K562 (cell line): Measurements from ENCODE around the gene ATXN1. TPM values are rescaled to one million over a fixed set of nuclear protein-coding genes. Genes with fewer than 3 reads are reported as not detected.

Experiments used
- ARHGAP35 ChIP-seq: fragments of 450-650 bp; IDR thresholded peaks from 2 replicates; pipeline ENCODE4 v1.6.1; 2018; ENCODE audit not compliant: partially characterized antibody
- HIVEP1 ChIP-seq: fragments of 250-450 bp; sonication (Bioruptor Pico); IDR thresholded peaks from 2 replicates; pipeline ENCODE4 v1.4.0; 2020; ENCODE audit warnings: mild to moderate bottlenecking
- HMG20B ChIP-seq: fragments of 250-450 bp; sonication (Bioruptor Pico); IDR thresholded peaks from 2 replicates; pipeline ENCODE4 v1.5.0; 2021; ENCODE audit warnings: mild to moderate bottlenecking
- HNRNPUL1 ChIP-seq: fragments of 200-400 bp; formaldehyde crosslinking; IDR thresholded peaks from 2 replicates; pipeline ENCODE4 v1.6.1; 2017; ENCODE audit warnings: low read length
- HOMEZ ChIP-seq: fragments of 250-450 bp; sonication (Bioruptor Pico); IDR thresholded peaks from 2 replicates; pipeline ENCODE4 v1.4.0; 2020; ENCODE audit warnings: mild to moderate bottlenecking, moderate library complexity
- KLF10 ChIP-seq: fragments of 250-450 bp; sonication (Bioruptor Pico); IDR thresholded peaks from 2 replicates; pipeline ENCODE4 v1.6.1; 2021; ENCODE audit warnings: matching md5 sums
- MLLT1 ChIP-seq, 2 experiments: fragments of 450-650 bp; IDR thresholded peaks; 2 replicates each; pipeline ENCODE4 v1.6.1; 2016
- MXD1 ChIP-seq: fragments of 250-450 bp; sonication (Bioruptor Pico); IDR thresholded peaks from 2 replicates; pipeline ENCODE4 v1.8.0; 2021; ENCODE audit warnings: borderline replicate concordance, mild to moderate bottlenecking, moderate library complexity; ENCODE audit not compliant: poor library complexity, severe bottlenecking
- MXI1 ChIP-seq: IDR thresholded peaks from 2 replicates; pipeline ENCODE4 v1.6.1; 2011; ENCODE audit warnings: low read depth, mild to moderate bottlenecking, improper control_type of control experiment, low read length
- NFE2L1 ChIP-seq: fragments of 450-650 bp; IDR thresholded peaks from 2 replicates; pipeline ENCODE4 v1.6.1; 2016; ENCODE audit warnings: missing genetic modification characterization, low read depth, mild to moderate bottlenecking, missing compliant biosample characterization, moderate library complexity, borderline replicate concordance
- NR4A1 ChIP-seq, 2 experiments: fragments of 250-450 bp in 1 of 2; fragments of 450-650 bp in 1 of 2; sonication (Bioruptor Pico) in 1 of 2; IDR thresholded peaks; 2 replicates each; pipeline versions ENCODE4 v1.4.0 to v1.6.1; 2016 to 2020; ENCODE audit warnings: mild to moderate bottlenecking in 2 of 2, missing compliant biosample characterization in 1 of 2, missing genetic modification characterization in 1 of 2, moderate library complexity in 1 of 2
- RBM15 ChIP-seq: fragments of 200-400 bp; formaldehyde crosslinking; IDR thresholded peaks from 2 replicates; pipeline ENCODE4 v1.6.1; 2018; ENCODE audit warnings: mild to moderate bottlenecking, low read length, moderate library complexity; ENCODE audit not compliant: insufficient read depth
- RNF2 ChIP-seq: sonication (generic); IDR thresholded peaks from 2 replicates; pipeline ENCODE4 v1.6.1; 2016
- SMAD3 ChIP-seq: fragments of 450-650 bp; formaldehyde crosslinking; conservative IDR thresholded peaks from 2 replicates; pipeline ENCODE4 v1.4.0; 2020; ENCODE audit warnings: mild to moderate bottlenecking
- SMARCA4 ChIP-seq: fragments of 450-650 bp; IDR thresholded peaks from 2 replicates; pipeline ENCODE4 v1.6.1; 2016
- ZNF124 ChIP-seq: sonication (generic); formaldehyde crosslinking; IDR thresholded peaks from 2 replicates; pipeline ENCODE4 v1.8.1; 2022; ENCODE audit warnings: missing genetic modification reagents
- polyA plus RNA-seq, 8 experiments: library from polyadenylated mRNA; depleted of rRNA in 4 of 8; stranded (reverse) in 5 of 8; unstranded in 3 of 8; fragments of >200 nt; fragmentation: Nextera tagmentation in 2 of 8; fragmentation: Illumina TruSeq in 1 of 8; extraction: Ambion mirVana in 2 of 8; extraction: Trizol in 1 of 8; gene quantifications; 2 replicates each; pipeline versions ENCODE4 v1.2.1 to v1.2.3, GENCODE V29; 2011 to 2014; ENCODE audit warnings: inconsistent platforms in 1 of 8, missing spikeins in 1 of 8
- total RNA-seq, 7 experiments: library from RNA; depleted of rRNA in 6 of 7; stranded (reverse); fragments of >200 nt in 6 of 7; fragmentation: Illumina TruSeq in 2 of 7; extraction: Trizol in 2 of 7; gene quantifications; 2 replicates each; pipeline versions ENCODE4 v1.2.1 to v1.2.3, GENCODE V29; 2011 to 2021; ENCODE audit warnings: low replicate concordance in 1 of 7
- TF ChIP-seq, protein P1 (sequence below): fragments of 200-400 bp; formaldehyde crosslinking; IDR thresholded peaks from 2 replicates; pipeline ENCODE4 v1.6.1; 2017; ENCODE audit warnings: mild to moderate bottlenecking, low read depth, low read length, moderate library complexity

Gene ATXN1
- total and polyA plus RNA-seq, 9 of the 15 experiments (the other 6 are each of a cell fraction or from before 2014, with no cell fraction given), result under 0.01 to 1.2 (median 0.58) TPM

DNA sequence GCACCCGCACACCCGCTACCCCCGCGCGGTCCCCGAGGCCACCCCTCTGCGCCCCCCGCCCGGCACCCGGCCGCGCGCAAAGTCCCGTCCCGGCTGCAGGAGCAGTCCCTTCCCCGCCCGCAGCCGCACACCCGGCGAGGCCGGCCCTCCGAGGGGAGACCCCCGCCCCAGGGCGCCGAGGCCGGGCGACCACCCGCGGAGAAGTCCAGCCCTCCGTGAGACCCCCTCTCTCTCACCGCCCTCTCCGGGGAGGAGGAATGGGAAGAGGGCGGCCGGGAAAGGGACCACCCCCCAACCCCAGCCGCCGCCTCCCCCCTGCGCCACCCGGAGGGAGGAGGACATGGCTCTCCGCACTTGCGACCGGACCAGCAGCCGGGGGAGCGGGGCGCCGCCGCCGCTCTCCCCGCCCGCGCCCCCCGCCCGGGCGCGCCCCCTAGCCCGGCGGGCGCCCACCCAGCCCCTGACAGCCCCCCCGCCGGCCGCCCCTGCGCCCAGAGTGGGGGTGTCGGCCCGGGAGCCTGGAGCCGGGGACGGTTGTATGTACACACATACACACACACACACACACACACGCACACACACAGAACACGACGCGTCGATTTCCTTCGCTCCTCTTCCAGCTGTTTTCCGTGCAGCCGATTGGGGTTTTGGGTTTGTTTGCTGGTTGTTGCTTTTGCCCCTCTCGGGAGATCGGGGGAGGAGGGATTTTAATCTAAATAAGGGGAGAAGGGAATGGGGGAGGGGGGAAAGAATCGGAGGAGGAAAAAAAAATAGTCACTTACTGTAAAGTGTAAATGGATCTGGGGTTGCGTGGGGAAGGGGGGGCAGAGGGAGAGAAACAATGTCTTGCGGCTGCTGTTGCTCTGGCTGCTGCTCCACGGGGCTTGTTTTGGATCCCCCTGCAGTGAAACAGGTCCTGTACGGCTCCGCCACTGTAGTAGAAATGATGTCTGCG, at the start of gene ATXN1 (continued):
- no peak for TF ChIP-seq HNRNPUL1
- TF ChIP-seq RBM15, result no peak
- TF ChIP-seq HOMEZ (CRISPR knock-in tag), result no peak
- no peak for TF ChIP-seq NFE2L1 (tag)
- no peak for TF ChIP-seq ZNF124 (CRISPR knock-in tag)
- no peak for TF ChIP-seq SMAD3 (CRISPR knock-in tag)
- TF ChIP-seq RNF2, result no peak
- no peak for TF ChIP-seq MXI1
- peak; percentile 25 to 54; a peak in 2 of 4 replicates for TF ChIP-seq MLLT1 (IDR thresholded peaks at IDR 0.05)
- TF ChIP-seq, protein P1, sequence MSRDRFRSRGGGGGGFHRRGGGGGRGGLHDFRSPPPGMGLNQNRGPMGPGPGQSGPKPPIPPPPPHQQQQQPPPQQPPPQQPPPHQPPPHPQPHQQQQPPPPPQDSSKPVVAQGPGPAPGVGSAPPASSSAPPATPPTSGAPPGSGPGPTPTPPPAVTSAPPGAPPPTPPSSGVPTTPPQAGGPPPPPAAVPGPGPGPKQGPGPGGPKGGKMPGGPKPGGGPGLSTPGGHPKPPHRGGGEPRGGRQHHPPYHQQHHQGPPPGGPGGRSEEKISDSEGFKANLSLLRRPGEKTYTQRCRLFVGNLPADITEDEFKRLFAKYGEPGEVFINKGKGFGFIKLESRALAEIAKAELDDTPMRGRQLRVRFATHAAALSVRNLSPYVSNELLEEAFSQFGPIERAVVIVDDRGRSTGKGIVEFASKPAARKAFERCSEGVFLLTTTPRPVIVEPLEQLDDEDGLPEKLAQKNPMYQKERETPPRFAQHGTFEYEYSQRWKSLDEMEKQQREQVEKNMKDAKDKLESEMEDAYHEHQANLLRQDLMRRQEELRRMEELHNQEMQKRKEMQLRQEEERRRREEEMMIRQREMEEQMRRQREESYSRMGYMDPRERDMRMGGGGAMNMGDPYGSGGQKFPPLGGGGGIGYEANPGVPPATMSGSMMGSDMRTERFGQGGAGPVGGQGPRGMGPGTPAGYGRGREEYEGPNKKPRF, result no peak
- TF ChIP-seq HIVEP1 (CRISPR knock-in tag), result no peak
- no peak for TF ChIP-seq KLF10 (CRISPR knock-in tag)
- no peak for TF ChIP-seq NR4A1 (CRISPR knock-in tag; IDR thresholded peaks at IDR 0.05)
- TF ChIP-seq NR4A1 (tag; IDR thresholded peaks at IDR 0.05), result no peak
- peak; percentile 7 for TF ChIP-seq ARHGAP35
- TF ChIP-seq MXD1 (CRISPR knock-in tag), result no peak
- no peak for TF ChIP-seq SMARCA4
- no peak for TF ChIP-seq HMG20B (CRISPR knock-in tag)
